MM.1S (cell line): ENCODE data around the gene MCM6.
"Not testable (repeated sequence)": the region's sequence is repeated elsewhere in the genome, so short reads cannot be mapped to it uniquely, and the experiment has no call there.

Source experiments
- DNase-seq: peaks from one replicate; pipeline ENCODE4 v3.0.0-alpha.2; 2015
- H2AFZ ChIP-seq: fragments of 300-600 bp; sonication (generic); 2 replicates; pipeline ENCODE4 v1.6.0; 2016; ENCODE audit warnings: antibody characterized with exemption, low read length
- H3F3A ChIP-seq: fragments of 300-600 bp; sonication (generic); 2 replicates; pipeline ENCODE4 v1.6.1; 2016; ENCODE audit warnings: mild to moderate bottlenecking, antibody characterized with exemption, low read length, moderate library complexity, mixed read lengths; ENCODE audit not compliant: insufficient read depth
- H3K27ac ChIP-seq: fragments of 300-600 bp; sonication (generic); 2 replicates; pipeline ENCODE4 v1.5.1; 2016; ENCODE audit warnings: mild to moderate bottlenecking, low read length
- H3K27me3 ChIP-seq: fragments of 300-600 bp; sonication (generic); replicated peaks from 2 replicates; pipeline ENCODE4 v1.6.0; 2016; ENCODE audit warnings: low read length; ENCODE audit not compliant: insufficient read depth
- H3K36me3 ChIP-seq: fragments of 300-600 bp; sonication (generic); replicated peaks from 2 replicates; pipeline ENCODE4 v1.6.1; 2016; ENCODE audit warnings: mild to moderate bottlenecking, low read length, mixed read lengths; ENCODE audit not compliant: insufficient read depth
- H3K4me1 ChIP-seq: fragments of 300-600 bp; sonication (generic); 2 replicates; pipeline ENCODE4 v1.6.1; 2016; ENCODE audit warnings: low read length, mixed read lengths
- H3K4me2 ChIP-seq: fragments of 300-600 bp; sonication (generic); 2 replicates; pipeline ENCODE4 v1.6.0; 2016; ENCODE audit warnings: low read depth, low read length
- H3K4me3 ChIP-seq: fragments of 300-600 bp; sonication (generic); 2 replicates; pipeline ENCODE4 v1.5.1; 2016; ENCODE audit warnings: low read length, mixed read lengths
- H3K79me2 ChIP-seq: fragments of 300-600 bp; sonication (generic); 2 replicates; pipeline ENCODE4 v1.6.1; 2016; ENCODE audit warnings: mixed run types, low read length, mixed read lengths
- H3K9ac ChIP-seq: fragments of 300-600 bp; sonication (generic); 2 replicates; pipeline ENCODE4 v1.6.1; 2016; ENCODE audit warnings: low read length, mixed read lengths
- H3K9me2 ChIP-seq: fragments of 300-600 bp; sonication (generic); replicated peaks from 2 replicates; pipeline ENCODE4 v1.6.1; 2016; ENCODE audit warnings: mild to moderate bottlenecking, low read length, mixed read lengths; ENCODE audit not compliant: insufficient read depth
- H3K9me3 ChIP-seq: fragments of 300-600 bp; sonication (generic); replicated peaks from 2 replicates; pipeline ENCODE4 v1.6.1; 2016; ENCODE audit warnings: mild to moderate bottlenecking, low read length, mixed read lengths; ENCODE audit not compliant: insufficient read depth
- H4K20me1 ChIP-seq: fragments of 300-600 bp; sonication (generic); 2 replicates; pipeline ENCODE4 v1.6.1; 2016; ENCODE audit warnings: mild to moderate bottlenecking, low read length, moderate library complexity, mixed read lengths; ENCODE audit not compliant: insufficient read depth
- CTCF ChIP-seq: fragments of 300-600 bp; sonication (generic); IDR thresholded peaks from 2 replicates; pipeline ENCODE4 v1.5.1; 2016; ENCODE audit warnings: antibody characterized with exemption, low read length, mixed read lengths
- EZH2 ChIP-seq: fragments of 300-600 bp; sonication (generic); optimal IDR thresholded peaks from 2 replicates; pipeline ENCODE3; 2017; ENCODE audit warnings: low read depth, mild to moderate bottlenecking, antibody characterized with exemption, low read length, mixed read lengths
- EZH2phosphoT487 ChIP-seq: fragments of 300-600 bp; sonication (generic); IDR thresholded peaks from 2 replicates; pipeline ENCODE4 v1.6.1; 2018; ENCODE audit warnings: antibody characterized with exemption, low read length

The MCM6 gene

DNA sequence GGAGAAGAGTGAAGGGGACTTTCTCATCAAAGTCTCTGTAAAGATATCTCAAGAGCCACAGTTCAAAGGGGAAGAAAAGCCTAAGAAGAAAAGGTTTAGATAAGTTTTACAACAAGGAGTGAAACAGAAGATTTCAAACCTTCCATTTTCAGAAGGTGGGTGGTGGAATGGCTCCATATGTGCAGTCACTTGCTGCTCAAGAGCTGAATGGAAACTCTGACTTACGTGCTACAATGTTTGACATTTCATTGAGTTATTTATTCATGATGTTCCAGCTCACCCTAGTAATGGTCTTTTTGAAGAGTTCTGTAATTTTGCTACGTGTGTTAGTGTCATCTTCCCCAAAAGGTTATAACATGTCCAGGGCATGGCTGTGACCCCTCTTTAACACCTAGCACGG is 61.0 kb downstream of the MCM6 start:
- Histone ChIP-seq H2AFZ (no peak overlapping the region), H3K79me2 (no peaks in the 10 kb centered on the region), H3K27ac (no peak overlapping the region), H3F3A (no peaks in the 10 kb centered on the region), H3K36me3 (no peaks in the 10 kb centered on the region), H3K27me3 (no peaks in the 10 kb centered on the region), H3K9me3 (no peaks in the 10 kb centered on the region), H3K9ac (no peak overlapping the region), H3K9me2 (no peaks in the 10 kb centered on the region), H3K4me2 (no peak overlapping the region), H3K4me3 (no peak overlapping the region), H4K20me1 (no peaks in the 10 kb centered on the region), H3K4me1 (no peaks in the 10 kb centered on the region)
- DNase-seq, result no peak
- TF ChIP-seq EZH2phosphoT487 (no peak), CTCF (no peak), EZH2 (no peak)

GRCh38 chr2:135812907-135813511 is 63.2 kb downstream of the MCM6 start:
- DNase-seq, result no peak
- H3K4me3 ChIP-seq, result no peak overlapping the region
- H3K9me2 ChIP-seq, result no peaks in the 10 kb centered on the region
- H3K9me3 ChIP-seq, result no peaks in the 10 kb centered on the region
- TF ChIP-seq CTCF (no peak), EZH2phosphoT487 (no peak), EZH2 (no peak)
- no peak overlapping the region for H2AFZ ChIP-seq
- no peaks in the 10 kb centered on the region for H4K20me1 ChIP-seq
- H3K27ac ChIP-seq, result no peak overlapping the region
- H3K79me2 ChIP-seq, result no peaks in the 10 kb centered on the region
- H3K27me3 ChIP-seq, result no peaks in the 10 kb centered on the region
- no peaks in the 10 kb centered on the region for H3F3A ChIP-seq
- no peak overlapping the region for H3K4me2 ChIP-seq
- no peaks in the 10 kb centered on the region for H3K4me1 ChIP-seq
- H3K9ac ChIP-seq, result no peak overlapping the region
- no peaks in the 10 kb centered on the region for H3K36me3 ChIP-seq

- H3K9me3 ChIP-seq, H3F3A ChIP-seq, H4K20me1 ChIP-seq, DNase-seq, H3K9ac ChIP-seq, H3K4me2 ChIP-seq, H3K27ac ChIP-seq, H3K4me1 ChIP-seq, H3K9me2 ChIP-seq, H3K27me3 ChIP-seq, H3K79me2 ChIP-seq, H3K4me3 ChIP-seq, H3K36me3 ChIP-seq, H2AFZ ChIP-seq: not testable (repeated sequence)
Observed at GRCh38 chr2:135807874-135808273, 68.4 kb downstream of the MCM6 start.

GRCh38 chr2:135803278-135803677 is 73.0 kb downstream of the MCM6 start:
- no peaks in the 10 kb centered on the region for H3K27me3 ChIP-seq
- no peaks in the 10 kb centered on the region for H4K20me1 ChIP-seq
- H3K36me3 ChIP-seq, result no peaks in the 10 kb centered on the region

More at GRCh38 chr2:135803278-135803677, 73.0 kb downstream of the MCM6 start:
- Histone ChIP-seq H3K27ac (no peak overlapping the region), H3K9me3 (no peaks in the 10 kb centered on the region), H3K9ac (no peak overlapping the region), H3K4me1 (no peaks in the 10 kb centered on the region), H2AFZ (no peak overlapping the region), H3K4me3 (no peak overlapping the region), H3K4me2 (no peak overlapping the region), H3K79me2 (no peaks in the 10 kb centered on the region), H3K9me2 (no peaks in the 10 kb centered on the region), H3F3A (no peaks in the 10 kb centered on the region)
- no peak for TF ChIP-seq CTCF
- no peak for TF ChIP-seq EZH2phosphoT487
- no peak for TF ChIP-seq EZH2
- DNase-seq, result no peak
